ENCODE data around the gene EEF1B2.
"Not testable (repeated sequence)": the region's sequence is repeated elsewhere in the genome, so short reads cannot be mapped to it uniquely, and the experiment has no call there.

The EEF1B2 gene

DNA sequence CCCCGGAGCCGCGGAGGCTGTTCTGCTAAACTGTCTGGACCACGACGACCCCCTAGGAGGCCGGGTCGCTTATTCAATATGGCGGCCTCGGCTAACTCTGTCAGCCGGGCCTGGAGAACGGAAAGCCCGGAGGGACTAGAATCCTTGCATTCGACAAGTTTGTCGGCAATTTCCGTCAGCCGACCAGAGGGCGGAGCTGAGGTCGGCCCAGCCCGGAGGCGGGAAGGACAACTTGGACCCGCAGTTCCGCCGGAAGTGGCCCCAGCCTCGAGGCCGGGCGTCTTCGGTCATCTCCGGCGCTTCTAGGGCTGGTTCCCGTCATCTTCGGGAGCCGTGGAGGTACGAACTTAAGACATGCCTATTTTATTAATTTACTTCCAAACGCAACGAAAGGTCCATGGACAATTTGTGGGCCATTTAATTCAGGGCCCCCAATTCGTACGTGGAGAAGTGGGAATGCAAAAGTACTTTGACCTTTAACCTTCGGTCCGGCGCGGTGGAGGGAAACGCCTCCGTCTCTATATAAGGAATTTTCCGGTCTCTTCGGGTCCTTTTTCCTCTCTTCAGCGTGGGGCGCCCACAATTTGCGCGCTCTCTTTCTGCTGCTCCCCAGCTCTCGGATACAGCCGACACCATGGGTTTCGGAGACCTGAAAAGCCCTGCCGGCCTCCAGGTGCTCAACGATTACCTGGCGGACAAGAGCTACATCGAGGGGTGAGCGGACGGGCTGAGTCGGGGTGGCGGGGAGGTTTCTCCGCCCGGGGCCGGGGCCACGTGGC lies at the start of gene EEF1B2, which contains the start of gene NDUFS1:
TSS of gene EEF1B2 (plus strand) at position 550 of the 779 bp plus-strand sequence. CDS start at position 635, 85 bp downstream.
TSS of gene NDUFS1 (minus strand) at position 99 of the 779 bp plus-strand sequence. CDS start 5,766 bp downstream, outside the sequence.
- peak; percentile 95 for DNase-seq

DNA sequence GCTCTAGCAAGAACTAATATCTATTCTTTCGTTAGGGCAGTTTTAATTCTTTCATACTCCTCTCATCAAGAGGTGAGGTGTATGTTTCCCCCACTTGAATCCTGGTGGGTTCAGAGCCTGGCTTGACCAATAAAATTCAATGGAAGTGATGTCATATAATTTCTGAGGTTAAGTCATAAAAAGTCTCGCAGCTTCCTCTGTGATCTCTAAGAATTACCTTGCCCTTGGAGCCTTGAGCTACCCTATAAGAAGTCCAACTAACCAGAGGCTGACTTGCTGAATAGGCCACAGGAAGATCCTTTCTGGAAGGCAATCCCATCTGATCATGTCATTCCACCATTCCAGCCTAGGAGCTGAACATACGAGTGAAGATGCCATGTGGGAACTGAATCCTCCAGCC lies 47.6 kb upstream of the EEF1B2 start:
- no peak for DNase-seq

DNA sequence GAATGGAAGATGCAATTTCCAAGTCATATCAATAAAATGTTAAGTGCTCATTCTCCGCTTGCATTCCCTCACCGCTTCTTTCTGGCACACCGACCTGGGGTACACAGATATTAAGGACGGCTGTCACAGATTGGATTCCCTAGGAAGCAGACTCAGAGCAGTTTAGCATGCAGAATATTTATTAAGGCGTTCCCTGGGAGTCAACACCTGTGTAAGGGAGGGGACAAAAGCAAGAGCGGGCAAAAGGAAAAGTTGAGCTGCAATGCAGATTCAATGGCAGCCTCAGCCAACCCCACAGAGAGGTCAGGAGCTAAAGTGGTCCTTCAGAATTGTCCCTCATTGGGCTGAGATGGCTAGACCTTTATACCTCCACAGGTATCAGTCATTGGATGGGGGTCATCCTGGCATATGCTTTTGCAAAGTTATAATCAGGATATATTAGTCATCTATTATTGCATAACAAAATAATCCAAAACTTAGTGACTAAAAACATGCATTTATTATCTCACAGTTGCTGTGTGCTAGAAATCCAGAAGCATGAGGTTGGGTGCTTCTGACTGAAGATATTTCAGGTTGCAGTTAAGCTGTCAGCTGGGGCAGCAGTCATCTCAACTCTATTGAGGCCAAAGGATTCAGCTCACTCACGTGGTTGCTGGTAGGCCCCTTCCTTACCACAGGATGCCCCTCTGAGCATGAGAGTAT lies 46.7 kb upstream of the EEF1B2 start:
- no peak for DNase-seq

DNA sequence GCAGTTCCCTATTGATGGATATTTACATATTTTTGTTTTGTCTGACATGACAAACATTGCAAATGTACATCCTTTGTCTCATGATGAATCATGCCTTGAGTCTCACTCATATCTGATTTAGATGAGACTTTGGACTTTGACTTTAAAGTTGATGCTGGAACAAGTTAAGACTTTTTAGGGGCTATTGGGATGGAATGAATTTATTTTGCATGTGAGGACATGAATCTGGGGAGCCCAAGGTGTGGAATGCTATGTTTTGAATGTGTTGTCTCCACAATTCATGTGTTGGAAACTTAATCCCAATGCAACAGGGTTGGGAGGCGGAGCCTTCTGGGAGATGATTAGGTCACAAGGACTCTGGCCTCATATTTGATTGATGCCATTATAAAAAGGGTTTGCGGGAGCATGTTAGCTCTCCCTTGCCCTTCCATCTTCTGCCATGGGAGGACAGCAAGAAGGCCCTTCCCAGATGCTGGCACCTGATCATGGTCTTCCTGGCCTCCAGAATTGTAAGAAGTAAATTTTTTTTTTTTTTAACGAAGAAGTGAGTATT lies 44.6 kb upstream of the EEF1B2 start:
- no peak for DNase-seq

DNA sequence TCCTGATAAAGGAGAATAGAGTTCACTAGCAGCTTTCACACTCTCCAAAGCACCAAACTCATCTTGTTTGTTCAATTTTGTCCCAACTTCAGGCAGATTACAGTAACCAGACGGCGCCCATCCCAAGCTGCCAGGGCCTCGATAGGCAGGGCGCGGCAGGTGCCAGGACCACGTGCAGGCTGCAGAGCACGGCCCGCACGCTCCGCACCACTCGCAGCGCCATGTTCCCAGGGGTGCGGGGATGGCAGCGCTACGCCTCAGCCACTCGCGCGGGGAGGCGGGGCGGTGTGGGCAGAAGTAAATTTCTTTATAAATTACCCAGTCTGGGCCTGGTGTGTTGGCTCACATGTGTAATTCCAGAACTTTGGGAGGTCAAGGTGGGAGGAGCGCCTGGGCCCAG lies 43.4 kb upstream of the EEF1B2 start:
- DNase-seq = no peak

DNA sequence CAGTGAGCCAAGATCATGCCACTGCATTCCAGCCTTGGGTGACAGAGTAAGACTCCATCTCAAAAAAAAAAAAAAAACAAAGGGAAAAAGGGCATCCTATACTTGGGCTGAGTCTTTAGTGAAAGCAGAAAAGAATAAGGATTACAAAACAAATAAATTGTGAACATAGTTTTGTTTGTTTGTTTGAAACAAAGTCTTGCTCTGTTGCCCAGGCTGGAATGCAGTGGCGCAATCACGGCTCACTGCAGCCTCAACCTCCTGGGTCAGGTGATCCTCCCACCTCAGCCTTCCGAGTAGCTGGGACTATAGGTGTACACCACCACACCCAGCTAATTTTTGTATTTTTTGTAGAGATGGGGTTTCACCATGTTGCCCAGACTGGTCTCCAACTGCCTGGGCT lies 37.1 kb upstream of the EEF1B2 start:
- DNase-seq = not testable (repeated sequence)

DNA sequence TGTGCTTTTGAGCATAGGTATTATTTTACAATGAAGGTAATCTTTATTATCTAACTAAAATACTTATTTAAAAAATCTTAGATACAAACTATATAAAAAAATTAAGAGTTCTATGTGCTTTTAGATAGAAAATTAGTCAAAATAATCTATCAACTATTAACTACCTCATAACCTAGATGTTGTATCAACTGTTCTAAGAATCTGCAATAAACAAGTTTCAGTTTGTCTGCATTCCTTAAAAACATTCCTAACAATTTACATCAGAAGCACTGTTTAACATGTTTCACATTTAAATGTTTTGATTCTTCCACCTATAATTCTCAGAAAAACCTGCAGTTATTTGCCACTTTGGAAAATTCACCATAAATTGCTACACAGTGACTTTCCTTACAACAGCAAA lies 33.8 kb upstream of the EEF1B2 start:
- DNase-seq = no peak

DNA sequence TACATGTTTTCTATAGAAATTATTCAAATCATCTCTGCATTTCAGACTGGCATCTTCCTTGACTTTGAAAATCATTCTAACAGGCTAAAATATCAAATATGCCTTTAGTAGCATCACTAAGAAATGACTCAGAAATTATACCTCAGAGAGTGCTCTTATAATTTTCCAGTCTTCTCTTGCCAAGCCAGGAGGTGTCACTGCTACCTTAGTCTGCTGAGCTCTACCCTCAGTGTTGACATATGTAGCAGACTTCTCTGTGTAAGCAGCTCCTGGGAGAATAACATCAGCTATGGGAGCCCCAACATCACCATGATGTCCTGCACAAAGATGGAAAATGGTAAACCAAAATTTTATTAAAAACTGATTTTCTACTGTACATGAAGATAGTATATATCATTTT lies 32.0 kb upstream of the EEF1B2 start:
- DNase-seq = no peak

DNA sequence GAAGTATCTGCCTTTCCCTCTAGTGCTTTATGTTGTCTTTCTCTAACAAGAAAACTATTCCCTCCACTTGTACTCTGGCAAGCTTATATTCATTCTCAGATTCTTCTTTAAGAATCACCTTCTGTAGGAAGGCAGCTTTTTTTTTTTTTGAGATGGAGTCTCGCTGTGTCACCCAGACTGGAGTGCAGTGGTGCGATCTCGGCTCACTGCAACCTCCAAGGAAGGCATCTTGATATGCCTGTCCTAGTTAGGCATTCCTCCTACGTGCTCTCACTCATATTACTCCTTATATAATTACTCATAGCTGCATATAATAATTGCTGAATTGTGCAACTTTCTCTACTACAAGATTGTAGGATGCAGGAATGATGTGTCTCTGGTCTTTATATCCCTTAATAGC lies 16.2 kb upstream of the EEF1B2 start:
- no peak for DNase-seq

DNA sequence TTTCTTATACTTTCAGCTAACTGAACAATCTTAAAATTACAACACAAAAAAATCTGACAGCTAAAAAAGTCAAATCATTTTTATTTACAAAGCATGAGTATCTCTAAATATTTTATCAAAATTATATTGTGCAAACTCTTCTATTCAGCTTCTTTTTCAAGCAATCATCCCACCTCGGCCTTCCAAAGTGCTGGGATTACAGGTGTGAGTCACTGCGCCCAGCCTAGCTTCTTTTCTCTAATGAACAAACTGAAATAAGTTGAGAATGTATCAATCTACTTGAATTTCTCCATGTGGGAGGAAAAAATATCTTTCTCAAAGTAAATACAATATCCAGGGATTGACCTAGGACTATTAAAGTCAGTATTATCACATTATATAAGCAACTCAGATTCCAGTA lies 15.3 kb upstream of the EEF1B2 start:
- DNase-seq = no peak

DNA sequence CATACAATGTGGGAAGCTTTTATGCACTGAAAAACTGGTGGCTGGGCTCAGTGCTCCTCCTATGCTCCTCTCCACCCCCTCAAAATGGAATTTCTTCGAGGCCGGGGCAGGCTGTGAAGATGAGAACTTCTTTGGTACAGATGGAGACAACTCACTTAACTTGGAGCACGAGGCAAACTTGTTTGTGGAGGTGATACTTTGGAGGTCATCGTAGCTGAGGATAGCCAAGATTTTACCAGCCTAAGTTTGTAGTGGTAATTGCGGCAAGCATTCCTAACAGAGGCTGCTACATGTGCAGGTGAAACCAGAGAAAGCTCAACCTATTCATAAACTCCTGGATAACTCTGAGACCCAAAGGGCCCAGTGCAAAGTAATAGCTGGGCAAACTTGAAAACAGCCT lies 14.0 kb upstream of the EEF1B2 start:
- no peak for DNase-seq

DNA sequence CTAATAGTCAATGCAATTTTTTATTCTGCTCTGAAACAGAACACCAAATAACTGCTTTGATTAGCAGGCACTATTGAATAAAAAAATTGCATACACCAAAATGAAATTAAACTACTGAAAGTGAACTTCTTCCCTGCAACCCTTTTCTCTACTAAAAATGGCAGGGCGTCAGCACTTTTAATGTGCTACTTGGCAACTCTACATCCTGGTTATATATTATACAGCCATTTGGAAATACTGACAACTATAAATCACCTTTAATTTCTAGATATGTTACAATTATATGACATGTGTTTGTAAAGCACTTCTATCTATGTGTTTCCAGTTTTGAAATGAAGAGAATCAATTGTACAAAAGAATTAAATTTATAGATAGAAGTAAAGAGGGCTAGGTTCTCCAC lies 10.4 kb upstream of the EEF1B2 start:
- no peak for DNase-seq

DNA sequence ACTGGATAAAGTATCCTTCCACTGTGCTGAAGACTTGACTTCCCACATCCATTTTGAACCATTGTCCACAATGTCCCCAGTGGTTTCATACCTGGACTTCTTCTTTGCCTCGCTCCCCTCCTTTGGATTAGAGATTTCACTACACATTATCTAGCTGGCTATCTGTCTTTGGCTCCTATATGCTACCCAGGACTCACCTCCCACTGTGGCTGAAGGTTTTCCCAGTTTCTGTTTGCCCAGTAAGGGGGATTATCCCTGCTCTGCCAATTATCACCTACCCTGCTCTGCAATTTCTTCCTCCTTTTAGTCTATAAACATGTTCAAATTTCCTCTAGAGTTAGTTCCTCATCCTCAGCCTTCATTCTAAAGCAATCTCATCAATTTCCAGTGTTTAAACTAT lies 9.5 kb upstream of the EEF1B2 start:
- DNase-seq = no peak

DNA sequence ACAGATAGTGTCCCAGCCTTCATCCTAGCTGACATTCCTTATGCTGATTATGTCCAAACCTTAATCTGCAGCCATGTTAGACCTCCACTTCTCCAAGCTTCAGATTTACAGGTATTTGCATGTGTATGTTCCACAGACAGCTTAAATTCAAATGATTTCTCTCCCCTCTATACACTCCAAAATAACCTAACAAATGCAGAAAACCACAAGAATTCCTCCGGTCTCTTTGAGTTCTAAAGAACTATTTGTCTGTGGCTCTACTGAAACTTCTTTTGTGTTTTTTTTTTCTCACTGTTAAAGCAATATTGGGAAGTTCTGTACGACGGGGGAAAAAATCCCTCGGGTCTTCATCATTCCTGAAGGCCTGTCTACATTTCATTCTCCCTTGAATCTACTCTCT lies 9.1 kb upstream of the EEF1B2 start:
- DNase-seq = no peak

DNA sequence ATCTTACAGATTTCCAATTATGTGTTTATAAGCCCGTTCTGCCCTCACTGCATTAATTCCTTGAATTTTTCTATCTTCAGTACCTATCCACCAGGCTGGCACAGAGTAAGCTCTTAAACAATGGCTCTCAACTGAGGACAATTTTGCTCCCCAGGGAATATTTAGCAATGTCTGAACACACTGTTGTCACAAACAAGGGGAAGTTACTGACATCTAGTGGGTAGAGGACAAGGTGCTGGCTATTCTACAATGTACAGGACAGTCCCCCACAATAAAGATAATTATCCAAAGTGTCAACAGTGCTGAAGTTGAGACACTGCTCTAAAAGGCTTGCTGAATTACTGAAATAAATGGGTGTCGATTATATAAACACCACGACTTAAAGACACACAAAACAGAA lies 5.5 kb upstream of the EEF1B2 start:
- no peak for DNase-seq

DNA sequence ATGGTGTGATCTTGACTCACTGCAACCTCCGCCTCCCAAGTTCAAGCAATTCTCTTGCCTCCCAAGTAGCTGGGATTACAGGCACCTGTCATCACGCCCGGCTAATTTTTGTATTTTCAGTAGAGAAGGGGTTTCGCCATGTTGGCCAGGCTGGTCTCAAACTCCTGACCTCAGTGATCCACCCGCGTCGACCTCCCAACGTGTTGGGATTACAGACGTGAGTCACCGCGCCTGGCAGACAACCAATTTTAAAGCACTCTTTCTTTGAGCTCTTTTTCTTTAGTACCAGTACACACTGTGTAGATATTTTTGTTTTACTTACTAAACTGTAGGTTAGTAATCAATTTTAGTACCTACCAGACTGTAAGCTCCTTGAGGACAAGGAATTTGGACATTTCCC lies 2.7 kb upstream of the EEF1B2 start:
- not testable (repeated sequence) for DNase-seq

DNA sequence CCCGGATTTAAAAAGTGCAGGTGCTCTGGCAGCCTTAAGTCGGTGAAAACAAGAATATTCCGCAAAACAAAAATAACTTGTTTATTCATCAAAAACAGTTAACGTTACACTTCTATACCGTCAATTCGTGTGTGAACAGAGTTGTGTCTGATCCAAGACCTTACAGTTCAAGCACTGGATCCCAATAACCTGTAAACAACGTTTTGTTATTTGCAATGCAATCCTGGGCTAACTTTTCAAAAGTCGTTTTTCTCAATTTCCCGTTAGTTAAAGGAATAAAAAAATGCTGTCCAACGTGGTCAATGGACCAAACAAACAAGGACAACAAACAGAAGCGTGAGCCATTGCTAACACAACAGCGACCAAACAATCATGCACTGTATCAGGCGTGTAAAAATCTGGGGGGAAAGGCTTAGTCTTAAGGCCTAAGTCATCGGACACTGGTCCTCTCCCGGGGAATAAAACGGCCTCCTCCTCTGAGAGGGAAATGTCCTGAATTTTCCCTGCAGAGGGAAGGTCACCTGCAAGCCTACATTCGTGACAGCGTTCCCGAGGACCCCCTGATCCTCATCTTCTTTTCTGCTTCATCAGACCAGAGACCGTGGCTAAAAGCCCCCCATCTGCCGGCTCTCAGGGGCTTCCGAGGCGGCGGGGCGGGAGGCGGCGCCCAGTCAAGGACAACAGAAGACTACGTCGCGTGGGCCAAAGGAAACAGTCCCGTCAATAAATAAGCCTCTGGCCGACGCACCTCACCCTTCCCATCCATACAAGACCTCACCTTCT lies 941 bp upstream of the EEF1B2 start:
- no peak for DNase-seq

DNA sequence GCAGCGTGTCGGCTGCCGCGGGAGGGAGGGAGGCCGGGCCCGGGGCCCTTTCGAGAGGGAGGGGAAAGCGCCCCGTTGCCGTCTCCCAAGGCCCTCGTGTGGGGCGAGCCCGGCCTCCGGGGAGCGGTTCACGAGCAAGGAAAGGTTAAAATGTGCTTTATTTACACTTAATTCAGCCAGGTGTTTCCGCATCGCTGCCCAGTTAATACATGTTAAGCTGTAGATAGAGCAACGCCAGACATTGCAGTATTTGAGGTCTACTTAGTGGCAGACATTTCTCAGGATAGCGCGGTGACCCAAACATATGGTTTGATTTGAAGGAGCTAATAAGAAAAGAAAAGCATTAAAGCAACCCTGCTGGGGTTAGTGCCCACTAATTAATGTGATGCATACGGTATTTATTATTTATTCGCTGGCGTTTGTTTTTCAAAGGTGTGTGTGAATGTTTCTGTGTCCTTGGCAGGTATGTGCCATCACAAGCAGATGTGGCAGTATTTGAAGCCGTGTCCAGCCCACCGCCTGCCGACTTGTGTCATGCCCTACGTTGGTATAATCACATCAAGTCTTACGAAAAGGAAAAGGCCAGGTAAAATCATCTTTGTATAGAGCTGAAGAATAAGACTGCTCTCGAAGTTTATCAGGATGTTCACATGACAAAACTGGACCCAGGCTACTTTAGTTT lies 571 bp downstream of the EEF1B2 start:
- no peak for DNase-seq

DNA sequence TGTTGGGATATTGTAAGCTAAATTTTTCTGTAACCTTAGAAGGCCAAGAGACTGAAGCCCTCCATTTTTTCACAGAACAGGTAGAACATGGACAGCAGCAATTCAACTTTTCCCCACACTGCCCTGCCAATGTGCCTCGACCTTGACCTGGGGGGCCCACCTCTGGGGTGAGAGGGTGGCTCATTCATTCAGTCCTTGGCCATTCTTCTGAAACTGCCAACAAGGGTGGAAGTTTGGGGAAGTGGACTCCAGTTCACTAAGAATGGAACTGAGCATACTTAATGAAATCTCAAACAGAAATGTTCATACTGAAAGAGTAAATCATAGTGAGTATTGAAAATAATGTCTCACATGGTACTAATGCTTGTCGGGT lies 1.1 kb downstream of the EEF1B2 start:
- DNase-seq = no peak

DNA sequence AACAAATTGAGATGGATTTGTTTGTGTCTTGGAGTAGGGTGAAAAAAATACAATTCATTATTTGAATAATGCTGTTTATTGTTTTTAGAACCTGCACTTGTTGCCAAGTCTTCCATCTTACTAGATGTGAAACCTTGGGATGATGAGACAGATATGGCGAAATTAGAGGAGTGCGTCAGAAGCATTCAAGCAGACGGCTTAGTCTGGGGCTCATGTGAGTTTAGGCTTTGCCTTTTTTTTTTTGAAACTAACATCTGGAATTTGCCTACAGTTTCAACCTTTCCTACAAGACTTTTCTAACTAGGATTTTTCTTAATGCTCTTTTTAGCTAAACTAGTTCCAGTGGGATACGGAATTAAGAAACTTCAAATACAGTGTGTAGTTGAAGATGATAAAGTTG lies 2.7 kb downstream of the EEF1B2 start:
- DNase-seq = not testable (repeated sequence)

DNA sequence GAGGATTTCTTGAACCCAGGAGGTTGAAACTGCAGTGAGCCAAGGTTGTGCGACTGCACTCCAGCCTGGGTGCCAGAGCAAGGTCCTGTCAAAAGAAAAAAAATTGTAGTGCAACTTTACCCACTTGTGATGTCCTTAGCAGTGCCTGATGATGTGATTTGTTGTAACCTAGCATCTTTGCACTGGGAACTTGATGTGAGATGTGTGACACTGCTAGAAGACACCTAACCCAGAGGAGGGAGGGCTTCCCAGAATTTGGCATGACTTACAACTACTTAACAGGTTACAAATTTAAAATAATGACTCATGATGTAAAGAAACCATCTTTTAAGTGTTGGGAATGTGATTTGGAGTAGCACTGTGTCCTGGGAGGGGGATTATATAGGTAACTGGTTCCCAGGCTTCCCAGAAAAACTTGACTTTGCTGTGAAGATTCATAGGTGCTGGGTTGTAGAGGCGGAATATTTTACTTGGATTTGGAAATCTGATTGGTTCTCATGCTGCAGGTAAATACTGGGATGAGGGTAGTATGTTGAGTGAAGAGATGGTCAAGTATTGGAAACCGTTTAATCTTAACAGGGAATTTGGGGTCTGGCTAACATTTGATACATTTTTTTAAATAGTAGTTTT lies 3.7 kb downstream of the EEF1B2 start:
- DNase-seq = no peak

DNA sequence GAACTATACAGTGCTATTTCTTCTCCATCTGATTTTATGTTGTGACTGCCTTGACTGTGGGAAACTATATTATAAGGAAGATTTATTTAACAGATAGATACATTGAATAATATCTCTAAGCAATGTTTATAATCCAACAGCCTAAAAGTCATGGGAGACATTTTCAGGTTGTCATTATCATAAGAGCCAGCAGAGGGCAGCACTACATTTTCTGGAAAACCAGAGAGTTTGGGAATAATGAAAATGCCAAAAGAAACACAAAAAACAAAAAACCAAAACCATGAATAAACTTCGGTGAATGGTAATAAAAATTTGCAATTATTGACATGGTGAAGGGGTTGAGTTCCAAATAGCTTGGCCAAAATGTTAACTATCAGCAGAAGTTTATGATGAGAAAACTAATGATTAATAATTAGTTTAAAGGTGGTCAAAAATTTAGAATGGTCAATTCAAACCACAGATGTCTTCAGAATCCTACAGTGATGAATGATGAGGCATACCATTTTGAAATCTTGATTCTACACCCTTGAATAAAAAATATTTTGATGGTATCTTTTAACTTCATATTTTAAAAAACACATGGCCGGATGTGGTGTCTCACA lies 4.7 kb downstream of the EEF1B2 start:
- no peak for DNase-seq

All from activated CD8-positive, alpha-beta memory T cell treated with anti-CD3 and anti-CD28 coated beads, Interleukin-2, amount 50 U/mL, for 48 hours (primary cell).